Measurements from ENCODE around the gene GRAMD1B.

DNA sequence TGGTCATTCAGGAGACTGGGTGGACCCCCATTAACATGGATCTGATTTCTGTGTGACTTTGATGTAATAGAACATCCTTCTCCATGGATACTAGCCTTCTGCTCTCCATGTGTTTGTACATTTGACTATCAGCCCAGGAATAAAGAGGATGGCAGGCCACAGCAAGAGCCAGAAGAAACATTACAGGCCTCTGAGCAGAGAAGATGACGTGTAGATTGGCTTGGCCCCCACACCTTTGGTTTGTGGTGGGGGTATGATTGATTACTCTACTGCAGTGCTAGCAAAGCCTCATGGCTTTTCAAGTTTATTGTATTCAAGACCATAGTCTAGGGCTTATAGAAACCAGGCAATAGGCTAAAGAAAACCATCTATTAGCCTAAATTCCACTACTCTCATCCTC is 77.0 kb downstream of the GRAMD1B start:
- TF ChIP-seq, protein P1, sequence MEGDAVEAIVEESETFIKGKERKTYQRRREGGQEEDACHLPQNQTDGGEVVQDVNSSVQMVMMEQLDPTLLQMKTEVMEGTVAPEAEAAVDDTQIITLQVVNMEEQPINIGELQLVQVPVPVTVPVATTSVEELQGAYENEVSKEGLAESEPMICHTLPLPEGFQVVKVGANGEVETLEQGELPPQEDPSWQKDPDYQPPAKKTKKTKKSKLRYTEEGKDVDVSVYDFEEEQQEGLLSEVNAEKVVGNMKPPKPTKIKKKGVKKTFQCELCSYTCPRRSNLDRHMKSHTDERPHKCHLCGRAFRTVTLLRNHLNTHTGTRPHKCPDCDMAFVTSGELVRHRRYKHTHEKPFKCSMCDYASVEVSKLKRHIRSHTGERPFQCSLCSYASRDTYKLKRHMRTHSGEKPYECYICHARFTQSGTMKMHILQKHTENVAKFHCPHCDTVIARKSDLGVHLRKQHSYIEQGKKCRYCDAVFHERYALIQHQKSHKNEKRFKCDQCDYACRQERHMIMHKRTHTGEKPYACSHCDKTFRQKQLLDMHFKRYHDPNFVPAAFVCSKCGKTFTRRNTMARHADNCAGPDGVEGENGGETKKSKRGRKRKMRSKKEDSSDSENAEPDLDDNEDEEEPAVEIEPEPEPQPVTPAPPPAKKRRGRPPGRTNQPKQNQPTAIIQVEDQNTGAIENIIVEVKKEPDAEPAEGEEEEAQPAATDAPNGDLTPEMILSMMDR (conservative IDR thresholded peaks at IDR 0.05), result no peak
- no peak for TF ChIP-seq EZH2 (IDR thresholded peaks at IDR 0.05; ENCODE audit: low read depth)
